AG04450 (cell line): Measurements from ENCODE around the gene TMEM62. TPM values are rescaled to one million over a fixed set of nuclear protein-coding genes. Genes with fewer than 3 reads are reported as not detected.

Experiments
- CTCF ChIA-PET: fragments of 300-600, 350-600 bp; formaldehyde crosslinking; extraction: SDS; loops from one replicate; lab custom pipeline; 2022; ENCODE audit warnings: antibody characterized with exemption, inconsistent platforms; lab: Charles Lee
- POLR2A ChIA-PET: fragments of 350-600 bp; formaldehyde crosslinking; extraction: SDS; loops from one replicate; lab custom pipeline; 2021; ENCODE audit warnings: antibody characterized with exemption, inconsistent platforms; lab: Yijun Ruan, JAX
- DNase-seq: peaks from one replicate; pipeline ENCODE4 v3.0.0-alpha.2; 2011; ENCODE audit warnings: low read depth, low spot score
- H3K27ac ChIP-seq: one replicate; pipeline ENCODE4 v1.5.1; 2012; ENCODE audit warnings: low read depth, low read length, control low read depth
- H3K27me3 ChIP-seq: one replicate; pipeline ENCODE4 v1.6.0; 2012; ENCODE audit warnings: low read length; ENCODE audit not compliant: control insufficient read depth, insufficient read depth
- H3K4me3 ChIP-seq: 2 replicates; pipeline ENCODE4 v1.5.1; 2011; ENCODE audit warnings: mild to moderate bottlenecking, low read depth, low read length, control low read depth
- H3K9me3 ChIP-seq: 2 replicates; pipeline ENCODE4 v1.5.1; 2012; ENCODE audit warnings: low read length; ENCODE audit not compliant: control insufficient read depth, insufficient read depth
- polyA plus RNA-seq: library from polyadenylated mRNA; depleted of rRNA; stranded (reverse); fragments of >200 nt; gene quantifications from 2 replicates; pipeline ENCODE4 v1.2.3, GENCODE V29; 2011
- TF ChIP-seq, protein P1 (sequence below): IDR thresholded peaks from 2 replicates; pipeline ENCODE4 v1.5.1; 2011; ENCODE audit warnings: low read depth, low read length, control low read depth, inconsistent platforms

Gene TMEM62
- polyA plus RNA-seq, 1 experiment: 4.3 TPM

GRCh38 chr15:43208052-43209002 lies 74.9 kb downstream of the TMEM62 start:
- Histone ChIP-seq H3K9me3 (no peaks in the 10 kb centered on the region), H3K4me3 (no peak overlapping the region), H3K27me3 (peaks cover 55% of the 10 kb centered on the region), H3K27ac (no peak overlapping the region)
- ChIA-PET POLR2A (no interaction called here), CTCF (interaction anchor here (1.1 to 1.7 kb wide), 2 partner anchors 77 kb away, joined by 6 read pairs; no protein-coding TSS in a partner anchor)
- no peak for DNase-seq
- TF ChIP-seq, protein P1, sequence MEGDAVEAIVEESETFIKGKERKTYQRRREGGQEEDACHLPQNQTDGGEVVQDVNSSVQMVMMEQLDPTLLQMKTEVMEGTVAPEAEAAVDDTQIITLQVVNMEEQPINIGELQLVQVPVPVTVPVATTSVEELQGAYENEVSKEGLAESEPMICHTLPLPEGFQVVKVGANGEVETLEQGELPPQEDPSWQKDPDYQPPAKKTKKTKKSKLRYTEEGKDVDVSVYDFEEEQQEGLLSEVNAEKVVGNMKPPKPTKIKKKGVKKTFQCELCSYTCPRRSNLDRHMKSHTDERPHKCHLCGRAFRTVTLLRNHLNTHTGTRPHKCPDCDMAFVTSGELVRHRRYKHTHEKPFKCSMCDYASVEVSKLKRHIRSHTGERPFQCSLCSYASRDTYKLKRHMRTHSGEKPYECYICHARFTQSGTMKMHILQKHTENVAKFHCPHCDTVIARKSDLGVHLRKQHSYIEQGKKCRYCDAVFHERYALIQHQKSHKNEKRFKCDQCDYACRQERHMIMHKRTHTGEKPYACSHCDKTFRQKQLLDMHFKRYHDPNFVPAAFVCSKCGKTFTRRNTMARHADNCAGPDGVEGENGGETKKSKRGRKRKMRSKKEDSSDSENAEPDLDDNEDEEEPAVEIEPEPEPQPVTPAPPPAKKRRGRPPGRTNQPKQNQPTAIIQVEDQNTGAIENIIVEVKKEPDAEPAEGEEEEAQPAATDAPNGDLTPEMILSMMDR: no peak

DNA sequence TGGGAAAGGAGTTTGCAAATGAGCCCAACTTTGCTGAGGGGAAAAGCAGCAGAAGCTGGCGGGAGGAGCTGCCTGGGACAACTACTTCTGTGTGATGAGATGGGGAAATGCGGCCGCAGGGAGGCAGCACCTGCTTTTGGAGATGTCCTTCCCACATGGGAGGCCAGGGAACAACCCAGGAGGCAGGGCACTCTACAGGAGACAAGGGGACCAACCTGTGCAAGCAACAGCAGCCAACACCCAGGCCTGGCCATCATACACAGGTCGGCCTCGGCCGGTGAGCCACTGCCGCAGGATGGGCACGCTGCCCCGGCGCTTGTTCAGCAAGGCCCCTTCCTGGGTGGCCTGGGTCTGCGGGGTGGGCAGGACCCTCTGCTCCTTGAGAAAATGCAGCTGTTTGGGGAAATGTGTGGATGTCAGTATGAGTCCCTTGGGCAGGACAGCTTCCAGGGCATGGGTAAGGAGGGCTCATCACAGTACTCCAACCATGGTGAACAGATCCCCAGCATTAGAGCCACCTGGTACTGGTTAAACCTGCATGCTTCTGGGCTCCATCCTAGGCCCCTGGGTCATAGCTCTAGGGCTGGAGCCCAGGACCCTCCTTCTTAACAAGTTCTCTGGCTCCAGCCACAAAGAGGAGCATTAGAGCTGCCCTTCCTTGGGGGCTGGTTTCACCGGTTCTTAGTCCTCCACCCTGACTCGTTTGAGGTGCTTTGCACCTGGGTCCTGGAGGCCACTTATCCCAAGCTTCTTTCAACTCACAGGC lies 75.9 kb downstream of the TMEM62 start:
- ChIA-PET CTCF (interaction anchor here (1.7 kb wide), 1 partner anchor 76 kb away, joined by 6 read pairs; no protein-coding TSS in a partner anchor), POLR2A (no interaction called here)
- TF ChIP-seq, protein P1: no peak
- Histone ChIP-seq H3K27ac (no peak overlapping the region), H3K9me3 (no peaks in the 10 kb centered on the region), H3K27me3 (peaks cover 62% of the 10 kb centered on the region), H3K4me3 (no peak overlapping the region)
- DNase-seq: no peak

GRCh38 chr15:43210172-43210745 lies 76.9 kb downstream of the TMEM62 start:
- H3K4me3 ChIP-seq: no peak overlapping the region
- H3K9me3 ChIP-seq: no peaks in the 10 kb centered on the region
- ChIA-PET CTCF (interaction anchor here (0.5 to 2.0 kb wide), 3 partner anchors 10 to 75 kb away, joined by 5 to 8 read pairs (median 6); no protein-coding TSS in a partner anchor), POLR2A (no interaction called here)
- TF ChIP-seq, protein P1: no peak
- H3K27me3 ChIP-seq: peaks cover 63% of the 10 kb centered on the region
- H3K27ac ChIP-seq: no peak overlapping the region
- DNase-seq: no peak

- TF ChIP-seq, protein P1: no peak
- POLR2A ChIA-PET: no interaction called here
- DNase-seq: no peak
- H3K9me3 ChIP-seq: no peaks in the 10 kb centered on the region
- H3K4me3 ChIP-seq: no peak overlapping the region
- CTCF ChIA-PET: interaction anchor here (0.5 to 2.0 kb wide), 2 partner anchors 9 to 15 kb away, joined by 5 to 8 read pairs; no protein-coding TSS in a partner anchor
- no peak overlapping the region for H3K27ac ChIP-seq
- peaks cover 62% of the 10 kb centered on the region for H3K27me3 ChIP-seq
These were observed 77.4 kb downstream of the TMEM62 start for GRCh38 chr15:43210807-43211206.
